ENCODE data around the gene USP5.
"Not testable (repeated sequence)": the region's sequence is repeated elsewhere in the genome, so short reads cannot be mapped to it uniquely, and the experiment has no call there.

Gene USP5

DNA sequence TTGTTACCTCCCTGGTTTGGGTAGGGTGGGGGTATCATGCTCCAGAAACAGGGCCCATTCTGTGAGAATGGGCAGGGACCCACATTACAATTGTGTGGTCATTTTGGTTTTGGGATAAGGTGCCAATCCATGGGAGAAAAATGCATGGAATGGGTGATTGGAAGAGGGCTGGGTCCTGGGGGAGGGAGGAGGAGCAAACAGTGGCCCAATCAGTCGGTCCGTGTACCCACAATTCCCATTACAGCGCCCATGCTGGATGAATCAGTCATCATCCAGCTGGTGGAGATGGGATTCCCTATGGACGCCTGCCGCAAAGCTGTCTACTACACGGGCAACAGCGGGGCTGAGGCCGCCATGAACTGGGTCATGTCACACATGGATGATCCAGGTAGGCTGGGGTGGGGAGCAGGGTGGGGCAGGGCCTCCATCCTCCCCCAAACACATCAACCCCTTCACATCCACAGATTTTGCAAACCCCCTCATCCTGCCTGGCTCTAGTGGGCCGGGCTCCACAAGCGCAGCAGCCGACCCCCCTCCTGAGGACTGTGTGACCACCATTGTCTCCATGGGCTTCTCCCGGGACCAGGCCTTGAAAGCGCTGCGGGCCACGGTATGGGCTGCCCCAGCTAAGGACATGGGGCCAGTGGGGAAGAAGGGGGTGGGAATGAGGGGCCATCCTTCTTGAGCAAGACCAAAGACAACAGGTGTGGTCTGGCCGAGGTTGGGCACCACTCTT lies 11.8 kb downstream of the USP5 start:
- no peak for DNase-seq (ENCODE audit: low read depth in 2 of 2)

DNA sequence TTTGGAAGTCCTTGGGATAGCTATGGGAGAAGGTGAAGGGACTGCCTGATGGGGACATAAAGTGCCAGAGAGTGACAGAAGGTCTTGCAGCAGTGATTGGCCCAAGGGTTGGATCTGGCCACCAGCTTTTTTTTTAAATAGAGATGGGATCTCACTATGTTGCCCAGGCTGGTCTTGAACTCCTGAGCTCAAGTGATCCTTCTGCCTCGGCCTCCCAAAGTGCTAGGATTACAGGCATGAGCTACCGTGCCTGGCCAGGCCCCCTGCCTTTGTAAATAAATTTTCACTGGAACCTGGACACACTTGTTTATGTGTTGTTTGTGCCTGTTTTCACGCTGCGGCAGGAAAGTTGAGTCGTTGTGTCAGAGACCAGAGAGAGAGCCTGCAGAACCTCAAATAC lies 13.4 kb downstream of the USP5 start:
- not testable (repeated sequence) for DNase-seq (ENCODE audit: low read depth in 2 of 2)

DNA sequence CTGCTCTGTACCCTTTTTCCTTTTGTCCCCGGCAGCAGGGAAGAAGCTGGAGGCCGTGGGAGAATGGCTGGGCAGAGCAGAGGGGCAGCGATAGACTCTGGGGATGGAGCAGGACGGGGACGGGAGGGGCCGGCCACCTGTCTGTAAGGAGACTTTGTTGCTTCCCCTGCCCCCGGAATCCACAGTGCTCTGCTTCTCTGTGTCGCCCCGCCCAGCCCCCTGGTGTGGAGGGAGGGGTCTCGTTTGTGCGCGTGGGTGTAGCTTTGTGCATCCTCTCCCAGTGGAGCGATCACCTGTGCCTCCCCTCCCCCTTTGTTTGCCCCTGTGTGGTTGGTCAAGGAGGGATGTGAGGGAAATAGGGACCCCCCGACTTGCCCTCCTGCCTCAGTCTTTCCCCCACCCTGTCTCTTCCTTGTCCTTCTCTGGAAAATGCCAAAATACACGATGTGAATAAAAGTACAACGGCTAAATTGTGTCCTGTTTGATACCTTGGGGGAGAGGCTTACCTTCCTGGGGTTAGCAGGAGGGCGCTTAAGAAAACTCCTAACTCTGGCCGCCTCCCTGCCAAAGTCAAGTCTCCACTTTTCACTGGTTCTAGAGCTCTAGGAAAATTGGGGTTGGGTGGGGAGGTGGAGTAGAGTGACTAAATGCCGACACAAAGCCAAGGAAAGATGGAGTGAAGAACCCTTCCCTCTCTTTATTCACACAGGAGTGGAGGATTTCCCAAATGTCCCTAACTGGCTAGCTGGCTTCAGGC lies 14.4 kb downstream of the USP5 start:
- DNase-seq (ENCODE audit: low read depth in 2 of 2), result no peak

- DNase-seq (ENCODE audit: low read depth in 2 of 2), result no peak
Measured at GRCh38 chr12:6866920-6867412, 15.0 kb downstream of the USP5 start.

DNA sequence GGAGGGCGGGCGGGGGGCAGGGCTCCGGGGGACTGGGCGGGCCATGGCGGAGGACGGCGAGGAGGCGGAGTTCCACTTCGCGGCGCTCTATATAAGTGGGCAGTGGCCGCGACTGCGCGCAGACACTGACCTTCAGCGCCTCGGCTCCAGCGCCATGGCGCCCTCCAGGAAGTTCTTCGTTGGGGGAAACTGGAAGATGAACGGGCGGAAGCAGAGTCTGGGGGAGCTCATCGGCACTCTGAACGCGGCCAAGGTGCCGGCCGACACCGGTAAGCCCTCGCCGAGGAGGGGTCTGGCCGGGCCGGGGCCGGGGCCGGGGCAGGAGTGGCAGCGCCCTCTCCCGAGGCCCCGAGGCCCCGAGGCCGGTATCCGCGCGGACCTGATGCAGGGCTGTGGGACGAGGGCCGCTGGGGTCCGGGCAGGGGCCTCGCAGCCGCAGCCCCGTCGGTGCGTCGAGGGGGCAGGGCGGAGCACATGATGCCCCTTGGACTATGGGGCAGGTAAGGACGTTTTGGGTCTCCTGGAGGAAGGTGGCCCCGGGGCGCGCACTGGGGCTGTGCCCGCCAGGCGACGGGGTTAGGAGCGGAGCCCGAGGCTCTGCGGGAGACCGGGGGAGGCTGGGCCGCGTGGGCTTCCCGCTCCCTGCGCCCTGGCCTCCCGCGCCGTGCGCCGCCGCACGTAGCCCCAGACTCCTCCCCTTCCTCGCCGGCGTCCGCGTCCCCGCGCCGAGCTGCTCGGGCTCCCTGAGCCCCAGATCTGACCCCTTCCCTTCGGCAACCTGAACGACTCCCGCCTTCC lies 15.7 kb downstream of the USP5 start, which contains the start of gene TPI1:
TPI1 (plus strand) TSS at position 119 of the 798 bp plus-strand sequence; CDS start at position 155, 36 bp downstream.
- peak; percentile 71 to 74 for DNase-seq (ENCODE audit: low read depth in 2 of 2)

- no peak for DNase-seq (ENCODE audit: low read depth in 2 of 2)
Measured at GRCh38 chr12:6868211-6869048, 16.5 kb downstream of the USP5 start.

GRCh38 chr12:6869049-6870021 lies 17.4 kb downstream of the USP5 start:
- DNase-seq (ENCODE audit: low read depth in 2 of 2), result peak; percentile 61 to 77

DNA sequence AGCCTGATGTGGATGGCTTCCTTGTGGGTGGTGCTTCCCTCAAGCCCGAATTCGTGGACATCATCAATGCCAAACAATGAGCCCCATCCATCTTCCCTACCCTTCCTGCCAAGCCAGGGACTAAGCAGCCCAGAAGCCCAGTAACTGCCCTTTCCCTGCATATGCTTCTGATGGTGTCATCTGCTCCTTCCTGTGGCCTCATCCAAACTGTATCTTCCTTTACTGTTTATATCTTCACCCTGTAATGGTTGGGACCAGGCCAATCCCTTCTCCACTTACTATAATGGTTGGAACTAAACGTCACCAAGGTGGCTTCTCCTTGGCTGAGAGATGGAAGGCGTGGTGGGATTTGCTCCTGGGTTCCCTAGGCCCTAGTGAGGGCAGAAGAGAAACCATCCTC lies 18.4 kb downstream of the USP5 start:
- DNase-seq (ENCODE audit: low read depth in 2 of 2), result not testable (repeated sequence)

- peak; percentile 36 to 37 for DNase-seq (ENCODE audit: low read depth in 2 of 2)
Measured at GRCh38 chr12:6871052-6871957, 19.4 kb downstream of the USP5 start.

DNA sequence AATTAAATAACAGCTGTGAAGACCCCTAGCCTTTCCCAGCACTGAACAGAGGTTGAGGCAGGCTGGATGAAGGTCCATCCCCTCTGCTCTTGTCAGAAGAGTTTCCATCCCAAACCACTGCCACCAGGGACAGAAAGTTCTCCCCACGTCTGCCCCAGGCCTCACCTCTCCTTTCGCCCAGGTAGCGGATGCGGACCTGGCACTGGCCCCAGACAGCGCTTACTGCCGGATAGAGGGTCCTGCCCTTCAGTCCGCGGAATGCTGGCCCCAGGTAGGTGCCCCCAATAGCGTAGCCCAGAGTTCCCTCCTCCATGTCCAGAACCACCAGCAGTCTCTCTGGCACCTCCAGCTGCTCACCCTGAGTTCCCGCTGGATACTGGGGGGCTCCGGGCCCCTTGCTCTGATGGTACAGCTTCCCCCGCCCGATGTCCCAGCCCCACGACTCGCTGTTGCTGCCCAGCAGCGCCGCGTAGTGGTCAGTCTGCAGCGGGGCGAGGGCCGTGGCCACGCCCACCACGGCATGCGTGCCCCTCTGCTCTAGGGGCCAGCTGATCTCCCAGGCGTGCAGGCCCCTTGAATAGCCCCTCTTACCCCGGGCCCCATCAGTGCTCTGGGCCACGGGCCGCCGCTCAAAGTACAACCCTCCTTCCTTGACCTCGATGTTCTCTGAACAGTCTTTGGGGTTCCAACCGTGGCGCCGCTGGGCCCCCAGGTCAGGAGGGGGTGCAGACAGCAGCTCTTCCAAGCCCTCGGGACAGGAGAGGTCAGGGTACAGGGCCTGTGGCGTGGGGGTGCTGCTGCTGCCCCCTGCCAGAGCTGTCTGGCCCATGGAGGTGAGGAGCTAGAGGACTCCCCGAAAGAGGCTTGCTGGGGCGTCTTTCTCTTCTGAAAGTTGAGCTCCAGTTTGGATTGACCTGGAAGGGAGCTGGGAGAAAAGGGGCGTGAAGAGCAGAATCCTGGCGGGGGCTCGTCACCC lies 20.4 kb downstream of the USP5 start:
- DNase-seq (ENCODE audit: low read depth in 2 of 2), result peak; percentile 81 to 86

DNA sequence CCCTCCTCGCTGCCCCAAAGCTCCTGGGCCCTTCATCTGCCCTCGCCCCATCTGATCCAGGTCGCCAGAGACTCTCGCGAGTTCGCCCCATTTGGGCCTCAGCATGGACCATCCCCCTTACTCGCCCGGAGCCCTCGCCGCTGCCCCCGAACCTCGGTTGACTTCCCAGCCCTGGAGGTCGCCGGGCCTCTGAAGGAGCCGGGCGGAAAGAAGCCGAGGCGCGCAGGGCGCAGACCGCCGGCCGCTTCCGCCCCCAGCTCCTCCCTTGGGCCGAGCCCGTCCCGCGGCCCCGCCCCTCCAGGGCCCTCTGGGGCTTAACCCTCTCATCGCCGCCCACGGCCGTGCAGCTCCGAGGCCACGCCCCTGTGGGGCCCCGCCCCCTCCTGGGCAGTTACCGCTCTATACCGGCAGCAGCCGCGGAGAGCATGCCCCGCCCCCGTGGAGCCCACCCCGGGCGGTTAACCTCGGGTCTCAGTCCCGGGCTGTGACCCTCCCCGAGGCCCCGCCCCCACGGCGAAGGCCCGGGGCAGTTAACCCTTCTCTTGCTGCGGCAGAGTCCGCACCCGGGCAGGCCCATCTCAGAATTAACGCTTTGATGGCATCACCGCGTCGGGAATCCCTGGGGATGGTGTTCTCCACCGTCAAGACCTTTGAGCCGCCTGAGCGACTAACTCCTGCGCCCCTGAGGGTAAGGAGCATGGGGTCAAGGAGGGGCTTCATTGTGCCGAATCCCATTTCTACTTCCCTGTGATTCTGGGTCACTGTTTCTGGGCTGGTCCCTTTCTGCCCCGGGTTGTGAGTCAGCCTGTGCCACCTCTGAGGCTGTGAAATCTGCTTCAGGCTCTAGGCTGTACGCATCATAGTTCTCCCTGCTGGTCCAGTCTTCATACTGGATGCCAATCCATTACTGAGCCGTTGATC lies 21.4 kb downstream of the USP5 start, which contains the start of gene SPSB2:
SPSB2 (minus strand) TSS at position 210 of the 921 bp plus-strand sequence. CDS start 402 bp downstream, outside the sequence.
- DNase-seq (ENCODE audit: low read depth in 2 of 2), result peak; percentile 100

DNA sequence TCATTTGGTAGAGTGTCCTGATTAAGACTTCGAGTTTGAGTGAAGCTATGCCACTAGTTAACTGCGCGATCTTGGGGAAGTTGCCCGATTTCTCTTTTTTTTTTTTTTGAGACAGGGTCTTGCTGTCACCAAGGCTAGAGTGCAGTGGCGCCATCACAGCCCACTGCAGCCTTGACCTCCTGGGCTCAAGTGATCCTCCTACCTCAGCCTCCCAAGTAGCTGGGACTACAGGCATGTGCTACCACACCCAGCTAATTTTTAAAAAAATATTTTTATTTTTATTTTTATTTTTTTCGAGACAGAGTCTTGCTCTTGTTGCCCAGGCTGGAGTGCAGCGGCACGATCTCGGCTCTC lies 22.0 kb downstream of the USP5 start:
- DNase-seq (ENCODE audit: low read depth in 2 of 2), result not testable (repeated sequence)

- not testable (repeated sequence) for DNase-seq (ENCODE audit: low read depth in 2 of 2)
Measured at GRCh38 chr12:6879824-6880223, 27.9 kb downstream of the USP5 start.

DNA sequence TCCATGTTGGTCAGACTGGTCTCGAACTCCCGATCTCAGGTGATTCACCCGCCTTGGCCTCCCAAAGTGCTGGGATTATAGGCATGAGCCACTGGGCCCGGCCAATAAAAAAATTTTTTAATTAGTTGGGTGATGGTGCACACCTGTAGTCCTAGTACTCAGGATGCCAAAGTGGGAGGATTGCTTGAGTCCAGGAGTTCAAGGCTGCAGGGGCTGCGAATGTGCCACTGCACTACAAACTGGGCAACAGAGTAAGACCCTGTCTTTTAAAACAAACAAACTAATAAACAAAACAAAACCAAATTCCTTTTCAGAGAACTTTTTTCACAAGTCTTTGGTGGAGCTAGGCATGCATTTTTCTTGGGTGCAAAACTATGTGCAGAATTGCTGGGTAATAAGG lies 31.3 kb downstream of the USP5 start:
- DNase-seq (ENCODE audit: low read depth in 2 of 2), result no peak

DNA sequence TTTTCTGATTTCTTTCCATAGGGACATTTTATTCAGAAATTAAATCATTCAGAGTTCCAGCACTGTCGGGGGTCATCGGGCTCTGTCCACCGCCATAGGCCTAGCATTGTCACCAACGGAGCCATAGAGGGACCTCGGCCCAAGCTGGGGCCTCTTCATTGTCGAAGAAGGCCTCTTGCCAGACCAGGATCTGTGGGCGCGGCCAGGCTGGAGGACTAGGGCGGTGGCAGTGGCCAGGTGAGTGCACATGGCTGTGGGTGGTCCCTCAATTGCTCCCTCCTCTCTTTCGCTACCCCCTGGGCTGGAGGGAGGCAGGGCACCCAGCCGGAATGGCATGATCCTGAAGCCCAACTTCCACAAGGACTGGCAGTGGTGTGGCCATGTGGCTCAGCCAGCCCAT lies 31.7 kb downstream of the USP5 start:
- DNase-seq (ENCODE audit: low read depth in 2 of 2), result no peak

DNA sequence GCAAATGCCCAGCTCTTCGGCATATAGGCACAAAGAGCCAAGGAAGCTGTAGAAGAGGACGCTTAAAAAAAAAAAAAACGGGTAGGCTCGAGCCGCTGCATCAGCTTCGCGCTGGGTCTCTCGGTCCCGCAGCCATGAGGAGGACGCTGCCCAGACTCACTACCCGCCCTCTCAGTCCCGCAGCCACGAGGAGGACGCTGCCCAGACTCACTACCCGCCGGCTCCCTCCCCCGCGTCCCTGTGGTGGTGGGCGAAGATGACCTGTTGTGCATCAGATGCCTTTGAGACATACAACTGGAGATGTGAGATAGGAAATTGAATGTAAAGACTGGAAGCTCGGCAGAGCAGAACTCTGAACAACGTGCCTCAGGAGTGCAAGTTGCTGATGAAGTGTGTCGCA lies 32.6 kb downstream of the USP5 start:
- DNase-seq (ENCODE audit: low read depth in 2 of 2), result no peak
